HL-60 (cell line): ENCODE results near the gene AMBP.

ENCODE experiments used
- CTCF ChIP-seq: IDR thresholded peaks from one replicate; pipeline ENCODE4 v1.5.1; 2011; ENCODE audit warnings: low read length, control low read depth, inconsistent platforms; ENCODE audit not compliant: insufficient read depth
- GABPA ChIP-seq: IDR thresholded peaks from 2 replicates; pipeline ENCODE4 v1.6.1; 2012; ENCODE audit warnings: low read depth
- POLR2AphosphoS5 ChIP-seq: IDR thresholded peaks from 2 replicates; pipeline ENCODE4 v1.6.1; 2012; ENCODE audit warnings: low read depth
- REST ChIP-seq: IDR thresholded peaks from 2 replicates; pipeline ENCODE4 v1.6.1; 2012; ENCODE audit warnings: low read depth; ENCODE audit not compliant: insufficient replicate concordance
- SPI1 ChIP-seq: IDR thresholded peaks from 2 replicates; pipeline ENCODE4 v1.6.1; 2012; ENCODE audit warnings: low read depth, mild to moderate bottlenecking, borderline replicate concordance

GRCh38 chr9:114107286-114108001, 29.3 kb upstream of the AMBP start:
- TF ChIP-seq POLR2AphosphoS5 (no peak), CTCF (no peak), GABPA (no peak), REST (no peak), SPI1 (no peak)
